ENCODE measurements around the gene SNAPC2.
A peak's percentile ranks its signal among the peaks of the same experiment; 100 is the strongest.

SNAPC2 gene

DNA sequence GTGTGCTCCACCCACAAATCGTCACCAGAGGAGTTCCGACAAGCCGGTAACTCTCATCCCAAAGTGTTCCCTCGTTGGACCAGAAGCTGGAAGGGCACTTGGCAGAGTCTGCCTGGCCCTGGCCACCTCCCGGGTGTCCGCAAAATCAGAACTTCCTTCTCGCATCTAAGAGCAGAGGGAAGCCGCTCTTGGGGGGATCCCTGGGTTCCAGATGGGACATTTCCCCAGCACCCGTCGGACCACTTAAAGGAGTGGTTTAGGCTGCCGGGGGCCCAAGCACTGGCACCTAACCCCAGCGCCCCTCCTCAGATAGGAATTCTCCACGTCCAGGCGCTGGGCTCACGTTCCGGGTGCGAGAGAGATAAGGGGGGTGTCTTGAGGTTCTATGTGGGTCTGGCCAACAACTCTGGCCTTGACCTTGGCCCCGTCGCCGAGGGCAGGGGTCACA lies 17.3 kb upstream of the SNAPC2 start:
- peak overlapping the region; percentile 80 for H3K27ac ChIP-seq
- TF ChIP-seq, protein P1, sequence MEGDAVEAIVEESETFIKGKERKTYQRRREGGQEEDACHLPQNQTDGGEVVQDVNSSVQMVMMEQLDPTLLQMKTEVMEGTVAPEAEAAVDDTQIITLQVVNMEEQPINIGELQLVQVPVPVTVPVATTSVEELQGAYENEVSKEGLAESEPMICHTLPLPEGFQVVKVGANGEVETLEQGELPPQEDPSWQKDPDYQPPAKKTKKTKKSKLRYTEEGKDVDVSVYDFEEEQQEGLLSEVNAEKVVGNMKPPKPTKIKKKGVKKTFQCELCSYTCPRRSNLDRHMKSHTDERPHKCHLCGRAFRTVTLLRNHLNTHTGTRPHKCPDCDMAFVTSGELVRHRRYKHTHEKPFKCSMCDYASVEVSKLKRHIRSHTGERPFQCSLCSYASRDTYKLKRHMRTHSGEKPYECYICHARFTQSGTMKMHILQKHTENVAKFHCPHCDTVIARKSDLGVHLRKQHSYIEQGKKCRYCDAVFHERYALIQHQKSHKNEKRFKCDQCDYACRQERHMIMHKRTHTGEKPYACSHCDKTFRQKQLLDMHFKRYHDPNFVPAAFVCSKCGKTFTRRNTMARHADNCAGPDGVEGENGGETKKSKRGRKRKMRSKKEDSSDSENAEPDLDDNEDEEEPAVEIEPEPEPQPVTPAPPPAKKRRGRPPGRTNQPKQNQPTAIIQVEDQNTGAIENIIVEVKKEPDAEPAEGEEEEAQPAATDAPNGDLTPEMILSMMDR (conservative IDR thresholded peaks at IDR 0.05), result no peak

DNA sequence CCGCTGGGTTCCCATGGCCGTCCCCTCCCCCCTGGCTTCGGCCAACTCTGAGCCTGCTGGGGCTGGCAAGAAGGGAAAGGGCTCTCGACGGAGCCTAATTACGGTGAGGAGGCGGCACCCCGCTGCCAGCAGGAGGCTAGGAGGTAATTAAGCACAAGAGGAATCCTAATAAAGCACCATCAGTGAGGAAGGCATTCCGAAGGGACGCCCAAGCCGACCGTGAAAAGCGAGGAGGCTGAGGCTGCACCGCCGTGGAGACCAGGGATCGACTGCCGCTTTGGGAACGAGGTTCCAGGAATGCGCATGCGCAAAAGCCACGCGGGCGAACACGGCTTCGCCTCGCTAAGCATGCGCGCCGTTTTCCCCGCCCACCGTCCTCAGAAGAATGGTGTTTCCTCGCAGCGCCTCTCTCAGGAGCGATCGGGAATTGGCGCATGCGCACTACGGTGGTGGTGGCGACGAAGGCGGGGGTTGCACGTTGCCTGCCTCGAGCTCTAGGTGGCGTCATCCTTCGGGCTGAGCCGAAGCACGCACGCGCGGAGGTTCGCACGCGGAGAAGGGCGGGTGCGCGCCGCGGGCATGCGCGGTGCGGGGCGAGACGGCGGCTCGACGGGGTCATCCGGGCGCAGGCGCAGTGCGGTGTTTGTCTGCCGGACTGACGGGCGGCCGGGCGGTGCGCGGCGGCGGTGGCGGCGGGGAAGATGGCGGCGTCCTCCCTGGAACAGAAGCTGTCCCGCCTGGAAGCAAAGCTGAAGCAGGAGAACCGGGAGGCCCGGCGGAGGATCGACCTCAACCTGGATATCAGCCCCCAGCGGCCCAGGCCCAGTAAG lies 16.7 kb upstream of the SNAPC2 start, which contains the start of gene MAP2K7:
TSS of gene MAP2K7 (plus strand) at position 634 of the 830 bp plus-strand sequence. CDS start at position 702, 68 bp downstream.
- peak within 1 kb of the TSS; percentile 80 for H3K27ac ChIP-seq
- TF ChIP-seq, protein P1 (conservative IDR thresholded peaks at IDR 0.05), result peak; percentile 75

DNA sequence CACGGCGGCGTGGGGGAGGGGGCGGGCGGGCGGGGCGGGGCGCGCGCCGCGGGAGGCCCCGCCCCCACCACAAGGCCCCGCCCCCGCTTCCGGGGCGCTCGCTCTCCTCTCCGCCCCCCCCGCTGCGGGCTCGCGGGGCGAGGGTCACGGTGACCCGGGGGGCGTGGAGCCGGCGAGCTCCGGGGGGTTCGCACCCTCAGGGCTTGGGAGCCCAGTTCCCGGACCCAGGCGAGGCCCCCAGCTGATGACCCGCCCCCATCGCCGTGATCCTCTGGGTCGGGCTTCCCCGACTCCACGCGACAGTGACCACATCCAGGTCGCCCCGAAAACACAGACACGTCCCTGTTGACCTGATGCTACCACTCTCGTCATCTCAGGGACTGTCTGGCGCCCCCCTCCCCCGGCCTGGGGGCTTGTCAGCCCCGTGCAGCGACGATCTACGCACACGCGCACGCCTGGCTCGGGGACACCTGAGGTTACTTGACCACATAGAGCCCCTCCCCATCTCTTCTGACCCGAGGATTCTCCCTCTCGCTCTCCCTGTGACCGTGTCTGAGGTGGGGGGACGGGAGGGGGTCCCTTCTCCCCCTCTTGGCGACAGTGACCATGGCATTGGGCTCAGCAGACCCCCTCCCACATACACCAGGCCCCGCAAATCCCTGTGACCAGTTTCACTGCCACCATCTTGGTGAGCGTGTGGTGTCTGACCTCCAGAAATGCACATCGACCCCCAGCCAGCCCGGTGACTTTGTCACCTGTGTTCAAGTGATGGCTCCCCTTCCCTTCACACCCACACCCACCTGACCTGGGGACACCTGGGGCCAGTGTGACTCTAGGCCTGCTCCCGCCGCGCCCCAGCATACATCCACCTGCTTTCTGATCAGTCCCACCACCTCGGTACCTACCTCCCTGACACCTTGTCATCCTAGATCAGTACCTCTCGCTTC lies 15.8 kb upstream of the SNAPC2 start:
- TF ChIP-seq, protein P1 (conservative IDR thresholded peaks at IDR 0.05), result no peak
- H3K27ac ChIP-seq, result peak overlapping the region; percentile 80

DNA sequence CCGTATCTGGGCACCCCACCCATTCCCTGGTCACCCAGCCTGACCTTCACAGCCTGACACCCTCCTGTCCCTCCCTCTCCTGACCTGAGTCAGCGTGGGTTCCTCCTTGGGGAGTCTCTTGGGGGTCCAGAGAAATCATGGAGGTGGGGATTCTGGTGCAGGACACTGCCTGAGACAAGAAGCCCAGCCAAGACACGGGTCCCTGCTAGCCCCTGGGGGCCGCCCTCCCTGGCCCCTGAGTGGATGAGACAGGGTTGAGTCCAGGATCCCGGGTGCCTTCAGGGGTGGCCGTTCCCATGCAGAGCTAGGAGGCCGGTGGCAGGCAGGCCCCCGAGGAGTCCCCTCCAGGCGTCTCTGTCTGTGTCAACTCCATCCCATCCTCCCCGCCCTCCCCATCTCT lies 14.9 kb upstream of the SNAPC2 start:
- peak overlapping the region; percentile 80; the same call in 1 of the 2 replicates for H3K27ac ChIP-seq
- TF ChIP-seq, protein P1 (conservative IDR thresholded peaks at IDR 0.05), result no peak

DNA sequence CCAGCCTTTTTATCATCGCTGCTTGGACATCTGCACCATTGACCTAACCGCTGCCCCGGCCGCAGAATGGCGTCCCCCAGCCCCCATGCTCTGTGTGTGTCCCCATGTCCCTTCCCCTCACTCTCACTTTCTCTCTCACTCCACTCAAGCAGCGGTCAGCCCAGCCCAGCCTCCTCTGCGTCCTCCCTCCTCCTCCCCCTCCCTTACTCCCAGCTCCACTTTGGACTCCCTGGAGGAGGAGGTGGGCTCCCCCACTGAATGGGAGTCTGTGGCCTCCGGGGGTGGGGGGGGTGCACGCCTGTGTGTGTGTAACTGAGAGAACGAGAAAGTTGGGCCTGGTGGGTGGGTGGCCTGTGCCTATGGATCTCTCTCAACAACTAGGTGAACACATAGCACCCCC lies 14.3 kb upstream of the SNAPC2 start:
- TF ChIP-seq, protein P1 (conservative IDR thresholded peaks at IDR 0.05), result no peak

DNA sequence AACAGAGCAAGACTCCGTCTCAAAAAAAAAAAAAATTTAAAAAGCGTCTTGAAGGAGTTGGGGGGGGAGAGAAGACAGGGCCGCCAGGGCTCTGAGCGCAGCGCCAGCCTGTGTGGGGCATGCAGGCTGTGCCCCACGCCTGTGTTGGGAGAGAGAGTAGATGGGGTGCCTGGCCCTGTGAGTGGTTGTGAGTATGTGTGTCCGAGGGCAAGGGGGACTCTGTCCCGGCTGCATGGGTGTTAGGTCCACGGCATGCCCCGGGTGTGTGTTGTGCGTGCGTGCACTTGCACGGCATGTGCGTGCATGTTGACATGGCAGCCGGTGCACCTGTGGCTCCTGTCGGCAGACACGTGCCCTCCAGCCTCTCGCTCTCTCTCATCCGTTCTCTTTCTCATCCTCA lies 13.0 kb upstream of the SNAPC2 start:
- TF ChIP-seq, protein P1 (conservative IDR thresholded peaks at IDR 0.05), result no peak
- no peak overlapping the region for H3K27ac ChIP-seq

More for the DNA sequence above, 14.3 kb upstream of the SNAPC2 start:
- H3K27ac ChIP-seq, result no peak overlapping the region; the same call in 1 of the 2 replicates

DNA sequence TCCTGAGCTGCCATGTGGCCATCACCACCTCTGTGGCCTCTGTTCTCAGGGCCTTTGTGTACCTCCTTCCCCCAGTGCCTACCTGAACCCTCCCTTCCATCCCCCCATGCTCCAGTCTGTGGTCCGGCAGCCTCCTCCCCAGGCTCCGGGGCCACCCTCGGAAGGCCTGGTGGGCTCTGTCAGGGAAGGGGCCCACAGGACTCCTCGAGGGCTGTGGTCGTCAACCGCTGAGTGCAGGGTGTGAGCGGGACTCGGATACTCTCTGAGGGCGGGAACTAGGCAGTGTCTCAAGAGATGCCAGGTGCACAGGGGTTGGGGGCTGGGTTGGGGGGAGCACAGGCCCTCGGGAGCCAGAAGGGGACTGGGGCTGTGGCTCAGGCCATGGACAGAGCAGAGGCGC lies 12.6 kb upstream of the SNAPC2 start:
- H3K27ac ChIP-seq, result no peak overlapping the region
- TF ChIP-seq, protein P1 (conservative IDR thresholded peaks at IDR 0.05), result no peak

Measured in VCaP (cell line).